BLaER1 treated with 17β-estradiol and CSF1 and Interleukin-3, amounts not matched to agents 10 nM and 100 nM (cell line): Measurements from ENCODE around the gene PEX16.

Experiments used
- H3K27ac ChIP-seq, 11 experiments: shearing (Covaris generic); formaldehyde crosslinking; 2 replicates each; pipeline ENCODE4 v1.8.1; 2022
- H3K27me3 ChIP-seq, 11 experiments: shearing (Covaris generic); formaldehyde crosslinking; 2 replicates each; pipeline ENCODE4 v1.8.1; 2022
- H3K36me3 ChIP-seq, 11 experiments: shearing (Covaris generic); formaldehyde crosslinking; 2 replicates each; pipeline ENCODE4 v1.8.1; 2022
- H3K4me1 ChIP-seq, 10 experiments: shearing (Covaris generic); formaldehyde crosslinking; 2 replicates each; pipeline ENCODE4 v1.8.1; 2022
- H3K4me2 ChIP-seq, 11 experiments: shearing (Covaris generic); formaldehyde crosslinking; 2 replicates each; pipeline ENCODE4 v1.8.1; 2022
- H3K4me3 ChIP-seq, 10 experiments: shearing (Covaris generic); formaldehyde crosslinking; 2 replicates each; pipeline ENCODE4 v1.8.1; 2022
- H3K9ac ChIP-seq, 11 experiments: shearing (Covaris generic); formaldehyde crosslinking; 2 replicates each; pipeline ENCODE4 v1.8.1; 2022
- H3K9me3 ChIP-seq, 11 experiments: shearing (Covaris generic); formaldehyde crosslinking; replicated peaks in 1 of 11; 2 replicates each; pipeline ENCODE4 v1.8.1; 2022
- H4K20me1 ChIP-seq, 11 experiments: shearing (Covaris generic); formaldehyde crosslinking; 2 replicates each; pipeline ENCODE4 v1.8.1; 2022
- Cebpa-rat ChIP-seq, 11 experiments: shearing (Covaris generic); IDR thresholded peaks; 2 replicates each; pipeline ENCODE4 v1.8.1; 2022

The PEX16 gene

GRCh38 chr11:45876401-45876800 lies 41.3 kb downstream of the PEX16 start:
- no peaks in the 10 kb centered on the region for H3K9me3 ChIP-seq
- peaks cover 0 to 70% (median 38%) of the 10 kb centered on the region in 11 experiments; a peak in 18 of 22 replicates for H4K20me1 ChIP-seq
- H3K4me3 ChIP-seq: no peak overlapping the region
- no peak overlapping the region for H3K27ac ChIP-seq
- no peak for TF ChIP-seq Cebpa-rat (IDR thresholded peaks at IDR 0.05)
- H3K4me2 ChIP-seq: no peak overlapping the region
- peaks cover 17 to 35% (median 20%) of the 10 kb centered on the region in 10 experiments for H3K4me1 ChIP-seq
- no peaks in the 10 kb centered on the region for H3K27me3 ChIP-seq
- no peak overlapping the region for H3K9ac ChIP-seq
- peaks cover 67 to 98% (median 77%) of the 10 kb centered on the region in 11 experiments for H3K36me3 ChIP-seq

- Histone ChIP-seq H3K36me3 (peaks cover 86 to 100% (median 91%) of the 10 kb centered on the region in 11 experiments), H3K4me3 (no peak overlapping the region), H3K9me3 (no peaks in the 10 kb centered on the region), H3K4me2 (peak overlapping the region; percentile 28 to 78 (median 59)), H3K27me3 (no peaks in the 10 kb centered on the region), H4K20me1 (peaks cover 0 to 70% (median 41%) of the 10 kb centered on the region in 11 experiments; a peak in 17 of 22 replicates), H3K9ac (peak overlapping the region in 2 of 11 experiments; percentile 5 to 18; a peak in 2 of 22 replicates), H3K4me1 (peaks cover 20 to 31% (median 25%) of the 10 kb centered on the region in 10 experiments), H3K27ac (no peak overlapping the region)
- no peak for TF ChIP-seq Cebpa-rat (IDR thresholded peaks at IDR 0.05)
Measured at GRCh38 chr11:45872651-45873356, 44.9 kb downstream of the PEX16 start.

GRCh38 chr11:45871638-45872037 lies 46.0 kb downstream of the PEX16 start:
- Histone ChIP-seq H3K27me3 (no peaks in the 10 kb centered on the region), H3K4me3 (no peak overlapping the region), H3K9ac (peak overlapping the region in 5 of 11 experiments; percentile 5 to 59 (median 24); a peak in 8 of 22 replicates), H4K20me1 (peaks cover 0 to 70% (median 34%) of the 10 kb centered on the region in 11 experiments; a peak in 17 of 22 replicates), H3K4me2 (peak overlapping the region in 9 of 11 experiments; percentile 37 to 78 (median 61); a peak in 18 of 22 replicates), H3K9me3 (no peaks in the 10 kb centered on the region), H3K36me3 (peaks cover 83 to 100% (median 91%) of the 10 kb centered on the region in 11 experiments), H3K27ac (peak overlapping the region in 3 of 11 experiments; percentile 19 to 34 (median 27); a peak in 3 of 22 replicates), H3K4me1 (peaks cover 20 to 31% (median 25%) of the 10 kb centered on the region in 10 experiments)
- no peak for TF ChIP-seq Cebpa-rat (IDR thresholded peaks at IDR 0.05)

GRCh38 chr11:45870706-45871105 lies 47.0 kb downstream of the PEX16 start:
- H3K9me3 ChIP-seq: no peaks in the 10 kb centered on the region
- H3K4me3 ChIP-seq: no peak overlapping the region
- H3K27me3 ChIP-seq: no peaks in the 10 kb centered on the region
- H4K20me1 ChIP-seq: peaks cover 0 to 69% (median 34%) of the 10 kb centered on the region in 11 experiments; a peak in 17 of 22 replicates
- peaks cover 83 to 100% (median 91%) of the 10 kb centered on the region in 11 experiments for H3K36me3 ChIP-seq
- 0 out of 22 replicates have a peak overlapping the region, but pooled peaks of 1 of the 11 experiments have one; percentile 0 for H3K9ac ChIP-seq
- peaks cover 20 to 31% (median 25%) of the 10 kb centered on the region in 10 experiments for H3K4me1 ChIP-seq
- H3K27ac ChIP-seq: no peak overlapping the region
- no peak overlapping the region for H3K4me2 ChIP-seq
- no peak for TF ChIP-seq Cebpa-rat (IDR thresholded peaks at IDR 0.05)

GRCh38 chr11:45869551-45869950 lies 48.1 kb downstream of the PEX16 start:
- Histone ChIP-seq H3K4me1 (peaks cover 20 to 31% (median 25%) of the 10 kb centered on the region in 10 experiments), H4K20me1 (peaks cover 0 to 70% (median 27%) of the 10 kb centered on the region in 11 experiments; a peak in 16 of 22 replicates), H3K4me2 (no peak overlapping the region), H3K4me3 (no peak overlapping the region), H3K36me3 (peaks cover 85 to 100% (median 92%) of the 10 kb centered on the region in 11 experiments), H3K27me3 (no peaks in the 10 kb centered on the region), H3K9ac (no peak overlapping the region), H3K9me3 (no peaks in the 10 kb centered on the region), H3K27ac (no peak overlapping the region)
- TF ChIP-seq Cebpa-rat (IDR thresholded peaks at IDR 0.05): no peak

GRCh38 chr11:45864041-45864440 lies 53.6 kb downstream of the PEX16 start:
- Histone ChIP-seq H3K27me3 (no peaks in the 10 kb centered on the region), H3K4me1 (0 out of 20 replicates have a peak, but pooled peaks cover 0 to under 1% (median 0%) of the 10 kb centered on the region in 10 experiments), H4K20me1 (peaks cover 0 to 60% (median 11%) of the 10 kb centered on the region in 11 experiments; a peak in 11 of 22 replicates), H3K9me3 (no peaks in the 10 kb centered on the region), H3K27ac (no peak overlapping the region), H3K36me3 (peaks cover 97 to 100% (median 99%) of the 10 kb centered on the region in 11 experiments), H3K4me2 (no peak overlapping the region), H3K9ac (no peak overlapping the region), H3K4me3 (no peak overlapping the region)
- no peak for TF ChIP-seq Cebpa-rat (IDR thresholded peaks at IDR 0.05)

GRCh38 chr11:45860764-45861510 lies 56.7 kb downstream of the PEX16 start:
- H3K9me3 ChIP-seq: no peaks in the 10 kb centered on the region
- no peak overlapping the region for H3K4me3 ChIP-seq
- no peaks in the 10 kb centered on the region for H3K27me3 ChIP-seq
- H3K36me3 ChIP-seq: peaks cover 83 to 100% (median 97%) of the 10 kb centered on the region in 11 experiments
- H3K4me2 ChIP-seq: no peak overlapping the region
- no peak for TF ChIP-seq Cebpa-rat (IDR thresholded peaks at IDR 0.05)
- no peak overlapping the region for H3K27ac ChIP-seq
- H3K9ac ChIP-seq: no peak overlapping the region
- H3K4me1 ChIP-seq: peaks cover 0 to 30% (median 4%) of the 10 kb centered on the region in 10 experiments; a peak in 11 of 20 replicates
- H4K20me1 ChIP-seq: peaks cover 6 to 54% (median 23%) of the 10 kb centered on the region in 11 experiments; a peak in 17 of 22 replicates

- Histone ChIP-seq H3K4me2 (no peak overlapping the region), H3K27ac (no peak overlapping the region), H4K20me1 (peaks cover 12 to 57% (median 29%) of the 10 kb centered on the region in 11 experiments; a peak in 18 of 22 replicates), H3K9me3 (no peaks in the 10 kb centered on the region), H3K9ac (no peak overlapping the region), H3K36me3 (peaks cover 81 to 100% (median 97%) of the 10 kb centered on the region in 11 experiments), H3K4me3 (no peak overlapping the region), H3K27me3 (no peaks in the 10 kb centered on the region), H3K4me1 (peaks cover 0 to 31% (median 4%) of the 10 kb centered on the region in 10 experiments; a peak in 11 of 20 replicates)
- TF ChIP-seq Cebpa-rat (IDR thresholded peaks at IDR 0.05): no peak
Measured at GRCh38 chr11:45860348-45860747, 57.3 kb downstream of the PEX16 start.
